H4 (cell line): Measurements from ENCODE around the gene NQO1. TPM values are rescaled to one million over a fixed set of nuclear protein-coding genes. Genes with fewer than 3 reads are reported as not detected.
A peak's percentile ranks its signal among the peaks of the same experiment; 100 is the strongest.
"Not testable (repeated sequence)": the region's sequence is repeated elsewhere in the genome, so short reads cannot be mapped to it uniquely, and the experiment has no call there.

ENCODE experiments used
- DNase-seq: peaks from one replicate; pipeline ENCODE4 v3.0.0-alpha.2; 2015; ENCODE audit warnings: low spot score
- total RNA-seq: library from RNA; depleted of rRNA; stranded (reverse); fragments of >200 nt; shearing (Covaris generic); gene quantifications from 2 replicates; pipeline ENCODE4 v1.2.3, GENCODE V29; 2014; rRNA removed

The NQO1 gene
- 2,318 and 2,447 TPM in 2 replicates for total RNA-seq

- DNase-seq: peak; percentile 99
These were observed at the start of gene NQO1 for GRCh38 chr16:69726313-69727060. NQO1 (minus strand) TSS chr16:69726560; CDS start chr16:69726439, 121 bp downstream.

GRCh38 chr16:69775563-69775962 lies 49.2 kb upstream of the NQO1 start:
- DNase-seq: no peak

GRCh38 chr16:69773260-69773947 lies 47.0 kb upstream of the NQO1 start:
- no peak for DNase-seq

GRCh38 chr16:69771651-69771967 lies 45.2 kb upstream of the NQO1 start:
- DNase-seq: no peak

- DNase-seq: no peak
These were observed 43.0 kb upstream of the NQO1 start for GRCh38 chr16:69769404-69769803.

GRCh38 chr16:69768666-69769065 lies 42.3 kb upstream of the NQO1 start:
- DNase-seq: no peak

GRCh38 chr16:69767459-69768229 lies 41.3 kb upstream of the NQO1 start:
- no peak for DNase-seq

GRCh38 chr16:69763599-69763942 lies 37.2 kb upstream of the NQO1 start:
- DNase-seq: no peak

- no peak for DNase-seq
These were observed 36.6 kb upstream of the NQO1 start for GRCh38 chr16:69762814-69763598.

- DNase-seq: peak; percentile 59
These were observed 35.8 kb upstream of the NQO1 start, which contains the start of gene WWP2 for GRCh38 chr16:69761983-69762813. WWP2 (plus strand) TSS chr16:69762332; CDS start chr16:69787011, 24,679 bp downstream.

- DNase-seq: not testable (repeated sequence)
These were observed 31.0 kb upstream of the NQO1 start for GRCh38 chr16:69757375-69757774.

GRCh38 chr16:69756705-69757104 lies 30.3 kb upstream of the NQO1 start:
- DNase-seq: no peak

GRCh38 chr16:69754469-69755310 lies 28.3 kb upstream of the NQO1 start, which contains the start of gene NOB1:
NOB1 (minus strand) TSS chr16:69754926; CDS start chr16:69754910, 16 bp downstream.
- peak; percentile 94 for DNase-seq

- DNase-seq: no peak
These were observed 27.7 kb upstream of the NQO1 start for GRCh38 chr16:69754143-69754468.

GRCh38 chr16:69748694-69749345 lies 22.5 kb upstream of the NQO1 start:
- DNase-seq: no peak

GRCh38 chr16:69747115-69747514 lies 20.8 kb upstream of the NQO1 start:
- no peak for DNase-seq

- no peak for DNase-seq
These were observed 19.6 kb upstream of the NQO1 start for GRCh38 chr16:69745959-69746358.

- DNase-seq: no peak
These were observed 18.9 kb upstream of the NQO1 start for GRCh38 chr16:69745232-69745612.
